PC-3 (cell line): ENCODE results near the gene C1QTNF5. TPM values are rescaled to one million over a fixed set of nuclear protein-coding genes. Genes with fewer than 3 reads are reported as not detected.

Source experiments
- ATAC-seq: fragments of 200-7000 bp; cut with Tn5 transposase; 2 replicates; pipeline ENCODE4 v1.9.1; 2020; ENCODE audit warnings: mild to moderate bottlenecking, moderate library complexity
- BruUV-seq: library from RNA; stranded (reverse); fragments of 400-500 nt; replicated peaks from 2 replicates; lab custom pipeline; 2021; lab: Mats Ljungman, UMichigan
- CTCF ChIA-PET: fragments of 300-600 bp; sonication (Branson Sonifier 250); formaldehyde crosslinking; loops from one replicate; lab custom pipeline; 2022; ENCODE audit warnings: antibody characterized with exemption; lab: Charles Lee
- POLR2A ChIA-PET: fragments of 300-600 bp; sonication (Branson Sonifier 250); formaldehyde crosslinking; loops from one replicate; lab custom pipeline; 2022; ENCODE audit warnings: antibody characterized with exemption; ENCODE audit not compliant: unreplicated experiment; lab: Charles Lee
- DNase-seq: peaks from one replicate; pipeline ENCODE4 v3.0.0-alpha.2; 2015
- H2AFZ ChIP-seq: fragments of 300-600 bp; sonication (generic); 2 replicates; pipeline ENCODE4 v1.6.0; 2016; ENCODE audit warnings: antibody characterized with exemption, low read length
- H3F3A ChIP-seq: fragments of 300-600 bp; sonication (generic); one replicate; pipeline ENCODE4 v1.6.0; 2017; ENCODE audit warnings: antibody characterized with exemption, low read length, control low read depth, mild to moderate bottlenecking; ENCODE audit not compliant: unreplicated experiment
- H3K27ac ChIP-seq: fragments of 300-600 bp; sonication (generic); 2 replicates; pipeline ENCODE4 v1.5.1; 2016; ENCODE audit warnings: mild to moderate bottlenecking, low read length
- H3K27me3 ChIP-seq: fragments of 300-600 bp; sonication (generic); 2 replicates; pipeline ENCODE4 v1.6.1; 2016; ENCODE audit warnings: low read length, mixed read lengths
- H3K36me3 ChIP-seq: fragments of 300-600 bp; sonication (generic); 2 replicates; pipeline ENCODE4 v1.6.1; 2016; ENCODE audit warnings: low read depth, mixed run types, low read length, mixed read lengths
- H3K4me1 ChIP-seq: fragments of 300-600 bp; sonication (generic); 2 replicates; pipeline ENCODE4 v1.5.1; 2016; ENCODE audit warnings: low read length; ENCODE audit not compliant: insufficient read depth
- H3K4me2 ChIP-seq: fragments of 300-600 bp; sonication (generic); 2 replicates; pipeline ENCODE4 v1.6.0; 2016; ENCODE audit warnings: low read length
- H3K4me3 ChIP-seq: fragments of 300-600 bp; sonication (generic); 2 replicates; pipeline ENCODE4 v1.5.1; 2016; ENCODE audit warnings: mild to moderate bottlenecking, low read length, mixed read lengths
- H3K79me2 ChIP-seq: fragments of 300-600 bp; sonication (generic); 2 replicates; pipeline ENCODE4 v1.6.1; 2017; ENCODE audit warnings: low read length, mixed read lengths
- H3K9ac ChIP-seq: fragments of 300-600 bp; sonication (generic); 2 replicates; pipeline ENCODE4 v1.6.0; 2016; ENCODE audit warnings: mild to moderate bottlenecking, low read length
- H3K9me2 ChIP-seq: fragments of 300-600 bp; sonication (generic); replicated peaks from 2 replicates; pipeline ENCODE4 v1.6.1; 2016; ENCODE audit warnings: mixed run types, low read length, mixed read lengths
- H3K9me3 ChIP-seq: fragments of 300-600 bp; sonication (generic); 2 replicates; pipeline ENCODE4 v1.6.1; 2016; ENCODE audit warnings: low read length, mixed read lengths
- H4K20me1 ChIP-seq: fragments of 300-600 bp; sonication (generic); 2 replicates; pipeline ENCODE4 v1.6.1; 2016; ENCODE audit warnings: low read length, mixed read lengths
- EZH2 ChIP-seq: fragments of 300-600 bp; sonication (generic); IDR thresholded peaks from one replicate; pipeline ENCODE4 v1.6.1; 2017; ENCODE audit warnings: antibody characterized with exemption, mild to moderate bottlenecking, low read length; ENCODE audit not compliant: unreplicated experiment
- EZH2phosphoT487 ChIP-seq: fragments of 300-600 bp; sonication (generic); IDR thresholded peaks from 2 replicates; pipeline ENCODE4 v1.6.1; 2018; ENCODE audit warnings: mild to moderate bottlenecking, antibody characterized with exemption, low read length, borderline replicate concordance
- intact Hi-C: fragments of 100-400 bp; cut with micrococcal nuclease; formaldehyde crosslinking; loops from 2 replicates; pipeline ENCODE4 v1.9.0; 2023
- total RNA-seq: library from RNA; depleted of rRNA; stranded (reverse); fragments of >200 nt; gene quantifications from 2 replicates; pipeline ENCODE4 v1.2.3, GENCODE V29; 2014
- TF ChIP-seq, protein P1 (sequence below): fragments of 300-600 bp; sonication (generic); conservative IDR thresholded peaks from 2 replicates; pipeline ENCODE4 v1.5.1; 2017; ENCODE audit warnings: antibody characterized with exemption, low read depth, mild to moderate bottlenecking, low read length

The C1QTNF5 gene
- total RNA-seq, 1 experiment from 2014 or later, result 2.0 TPM

DNA sequence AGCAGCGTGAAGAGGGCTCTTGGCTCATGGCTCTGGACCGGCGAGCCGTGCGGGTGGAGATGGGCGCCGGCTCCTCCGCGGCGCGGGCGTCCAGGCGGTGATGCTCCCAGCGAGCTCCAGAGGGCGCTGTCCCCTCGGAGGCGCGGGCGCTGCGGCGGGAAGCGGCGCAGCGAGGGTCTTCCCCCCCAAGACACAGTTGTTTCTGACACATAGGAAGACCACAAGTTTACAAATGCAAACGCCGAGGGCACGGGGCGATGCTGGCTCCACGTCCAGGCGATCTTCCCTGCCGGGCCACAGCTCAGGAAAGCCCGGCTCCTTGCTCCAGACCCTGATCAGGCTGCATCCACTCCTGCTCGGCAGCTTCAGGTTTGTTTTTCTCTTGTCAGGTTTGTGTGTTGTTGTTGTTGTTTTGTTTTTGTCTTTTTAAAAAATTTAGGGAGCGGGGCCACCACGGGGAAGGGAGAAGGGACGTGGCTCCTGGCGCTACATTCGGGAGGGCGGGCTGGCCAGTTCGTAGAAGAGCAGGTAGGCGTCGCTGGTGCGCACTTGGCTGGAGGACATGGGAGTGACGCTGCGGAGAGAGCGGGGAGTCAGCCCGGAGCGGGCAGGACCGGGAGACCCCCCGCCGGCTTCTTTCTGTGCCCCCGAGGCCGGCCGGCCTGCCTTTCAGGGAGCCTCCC is 15.8 kb upstream of the C1QTNF5 start:
- POLR2A ChIA-PET, result no interaction called here

DNA sequence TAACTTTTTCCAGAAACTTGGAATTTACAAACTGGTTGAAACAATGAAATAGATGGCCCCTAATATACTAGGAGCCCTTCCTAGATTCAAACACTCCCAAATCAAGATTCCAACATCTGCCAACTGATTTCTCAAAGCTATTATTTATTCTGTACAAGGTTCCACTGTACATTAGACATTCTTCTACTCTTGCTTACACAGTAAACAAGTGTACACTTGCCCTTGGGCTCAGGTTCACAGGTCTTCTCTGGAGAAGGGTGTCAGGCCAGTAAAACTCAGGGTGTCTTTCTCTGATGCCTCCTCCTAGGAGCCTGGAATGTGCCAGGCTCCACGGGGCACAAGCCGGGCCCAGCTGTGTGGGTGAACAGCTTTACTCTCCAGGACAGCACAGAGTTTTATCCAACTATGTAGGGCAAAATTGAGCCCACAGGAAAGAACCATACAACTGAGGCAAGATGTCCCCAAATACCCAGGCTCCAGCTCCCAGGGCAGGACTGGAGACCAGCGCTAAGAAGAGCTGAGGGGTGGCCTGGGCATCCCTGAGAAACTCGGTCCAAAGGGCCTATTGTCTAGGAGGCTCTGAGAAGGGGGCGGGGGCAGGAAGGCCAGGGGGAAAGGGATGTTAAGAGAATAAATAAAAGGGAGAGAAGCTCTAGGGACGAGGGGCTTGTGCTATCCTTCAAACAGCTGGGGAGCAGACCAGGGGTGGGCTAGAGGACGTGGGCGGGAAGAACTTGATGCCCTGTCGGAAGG is 14.6 kb upstream of the C1QTNF5 start:
- intact Hi-C loops, result no loop called here
- peaks cover 11% of the 10 kb centered on the region for H3K4me1 ChIP-seq
- no peak overlapping the region for H2AFZ ChIP-seq
- H3K4me3 ChIP-seq, result no peak overlapping the region
- no peaks in the 10 kb centered on the region for H3K79me2 ChIP-seq
- TF ChIP-seq, protein P1, sequence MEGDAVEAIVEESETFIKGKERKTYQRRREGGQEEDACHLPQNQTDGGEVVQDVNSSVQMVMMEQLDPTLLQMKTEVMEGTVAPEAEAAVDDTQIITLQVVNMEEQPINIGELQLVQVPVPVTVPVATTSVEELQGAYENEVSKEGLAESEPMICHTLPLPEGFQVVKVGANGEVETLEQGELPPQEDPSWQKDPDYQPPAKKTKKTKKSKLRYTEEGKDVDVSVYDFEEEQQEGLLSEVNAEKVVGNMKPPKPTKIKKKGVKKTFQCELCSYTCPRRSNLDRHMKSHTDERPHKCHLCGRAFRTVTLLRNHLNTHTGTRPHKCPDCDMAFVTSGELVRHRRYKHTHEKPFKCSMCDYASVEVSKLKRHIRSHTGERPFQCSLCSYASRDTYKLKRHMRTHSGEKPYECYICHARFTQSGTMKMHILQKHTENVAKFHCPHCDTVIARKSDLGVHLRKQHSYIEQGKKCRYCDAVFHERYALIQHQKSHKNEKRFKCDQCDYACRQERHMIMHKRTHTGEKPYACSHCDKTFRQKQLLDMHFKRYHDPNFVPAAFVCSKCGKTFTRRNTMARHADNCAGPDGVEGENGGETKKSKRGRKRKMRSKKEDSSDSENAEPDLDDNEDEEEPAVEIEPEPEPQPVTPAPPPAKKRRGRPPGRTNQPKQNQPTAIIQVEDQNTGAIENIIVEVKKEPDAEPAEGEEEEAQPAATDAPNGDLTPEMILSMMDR, result no peak
- no peak for TF ChIP-seq EZH2
- no peak for TF ChIP-seq EZH2phosphoT487
- no peak overlapping the region for H3K9ac ChIP-seq
- H3F3A ChIP-seq, result no peaks in the 10 kb centered on the region
- no peak overlapping the region for H3K27ac ChIP-seq
- H3K9me2 ChIP-seq, result no peaks in the 10 kb centered on the region
- DNase-seq, result no peak
- H4K20me1 ChIP-seq, result no peaks in the 10 kb centered on the region
- no peaks in the 10 kb centered on the region for H3K36me3 ChIP-seq
- CTCF ChIA-PET, result interaction anchor here (0.5 to 1.8 kb wide), 6 partner anchors 13 to 26 kb away, joined by 3 to 15 read pairs (median 4); partner anchors contain the start of gene USP2
- H3K9me3 ChIP-seq, result no peaks in the 10 kb centered on the region
- BruUV-seq, result no TSS peak
- no peaks in the 10 kb centered on the region for H3K27me3 ChIP-seq
- H3K4me2 ChIP-seq, result no peak overlapping the region
- ATAC-seq, result no peak
- POLR2A ChIA-PET, result interaction anchor here (0.8 kb wide), 1 partner anchor 183 kb away, joined by 3 read pairs; no protein-coding TSS in a partner anchor

More for the DNA sequence above, 15.8 kb upstream of the C1QTNF5 start:
- intact Hi-C loops, result loop anchor here (1.0 kb wide), 2 partner anchors 18 to 118 kb away; no protein-coding TSS in a partner anchor
- no peaks in the 10 kb centered on the region for H3K9me2 ChIP-seq
- peaks cover 5% of the 10 kb centered on the region for H3F3A ChIP-seq
- DNase-seq, result peak; percentile 70
- H3K27ac ChIP-seq, result no peak overlapping the region
- H3K4me1 ChIP-seq, result peaks cover 23% of the 10 kb centered on the region
- H3K79me2 ChIP-seq, result no peaks in the 10 kb centered on the region
- H3K9me3 ChIP-seq, result no peaks in the 10 kb centered on the region
- TF ChIP-seq EZH2, result no peak
- TF ChIP-seq, protein P1, result peak; percentile 92
- no peak for TF ChIP-seq EZH2phosphoT487
- no TSS peak for BruUV-seq
- no peaks in the 10 kb centered on the region for H4K20me1 ChIP-seq
- H3K4me2 ChIP-seq, result peak overlapping the region; percentile 86
- peak; percentile 41 for ATAC-seq
- peak overlapping the region; percentile 47 for H3K9ac ChIP-seq
- peak overlapping the region; percentile 68 for H3K4me3 ChIP-seq
- CTCF ChIA-PET, result interaction anchor here (0.6 to 1.8 kb wide), 8 partner anchors 12 to 234 kb away, joined by 3 to 15 read pairs (median 3); partner anchors contain the start of gene USP2
- peak overlapping the region; percentile 93 for H2AFZ ChIP-seq
- H3K27me3 ChIP-seq, result no peaks in the 10 kb centered on the region
- no peaks in the 10 kb centered on the region for H3K36me3 ChIP-seq
